ENCODE measurements around the gene ABLIM3. TPM values are rescaled to one million over a fixed set of nuclear protein-coding genes. Genes with fewer than 3 reads are reported as not detected.

ABLIM3 gene
- polyA plus RNA-seq, 1 experiment, result 25.7 TPM

GRCh38 chr5:149288436-149288835 is 147.1 kb downstream of the ABLIM3 start:
- Histone ChIP-seq H3K27me3 (ENCODE audit: control insufficient read depth, insufficient read depth, low read length) (peaks cover 3% of the 10 kb centered on the region; the same call in 1 of the 2 replicates), H3K4me3 (ENCODE audit: low read depth, low read length) (no peak overlapping the region), H3K36me3 (ENCODE audit: control insufficient read depth, insufficient read depth, low read length) (no peaks in the 10 kb centered on the region)
- DNase-seq (ENCODE audit: low read depth), result no peak
- ChIA-PET CTCF (no interaction called here), POLR2A (no interaction called here)
- TF ChIP-seq CTCF (IDR thresholded peaks at IDR 0.05; ENCODE audit: insufficient read depth, low read depth, low read length), result no peak

GRCh38 chr5:149289301-149289700 is 148.0 kb downstream of the ABLIM3 start:
- ChIA-PET CTCF (interaction anchor here (1.2 kb wide), 1 partner anchor 20 kb away, joined by 3 read pairs; no protein-coding TSS in a partner anchor), POLR2A (no interaction called here)
- no peaks in the 10 kb centered on the region for H3K36me3 ChIP-seq (ENCODE audit: control insufficient read depth, insufficient read depth, low read length)
- peaks cover 3% of the 10 kb centered on the region; the same call in 1 of the 2 replicates for H3K27me3 ChIP-seq (ENCODE audit: control insufficient read depth, insufficient read depth, low read length)
- no peak overlapping the region for H3K4me3 ChIP-seq (ENCODE audit: low read depth, low read length)
- no peak for DNase-seq (ENCODE audit: low read depth)
- TF ChIP-seq CTCF (IDR thresholded peaks at IDR 0.05; ENCODE audit: insufficient read depth, low read depth, low read length), result no peak

- POLR2A ChIA-PET, result no interaction called here
- no peaks in the 10 kb centered on the region for H3K36me3 ChIP-seq (ENCODE audit: control insufficient read depth, insufficient read depth, low read length)
- no peak for DNase-seq (ENCODE audit: low read depth)
- no peak for TF ChIP-seq CTCF (IDR thresholded peaks at IDR 0.05; ENCODE audit: insufficient read depth, low read depth, low read length)
- no peak overlapping the region for H3K4me3 ChIP-seq (ENCODE audit: low read depth, low read length)
- CTCF ChIA-PET, result interaction anchor here (0.6 kb wide), 3 partner anchors 551 to 1313 kb away, joined by 3 to 5 read pairs (median 3); no protein-coding TSS in a partner anchor
- H3K27me3 ChIP-seq (ENCODE audit: control insufficient read depth, insufficient read depth, low read length), result peaks cover 3% of the 10 kb centered on the region
Measured at GRCh38 chr5:149294872-149295829, 153.9 kb downstream of the ABLIM3 start.

GRCh38 chr5:149297340-149298025 is 156.2 kb downstream of the ABLIM3 start:
- DNase-seq (ENCODE audit: low read depth), result no peak
- ChIA-PET CTCF (interaction anchor here (1.6 kb wide), 1 partner anchor 18 kb away, joined by 5 read pairs; no protein-coding TSS in a partner anchor), POLR2A (no interaction called here)
- TF ChIP-seq CTCF (IDR thresholded peaks at IDR 0.05; ENCODE audit: insufficient read depth, low read depth, low read length), result no peak
- Histone ChIP-seq H3K4me3 (ENCODE audit: low read depth, low read length) (no peak overlapping the region), H3K27me3 (ENCODE audit: control insufficient read depth, insufficient read depth, low read length) (peaks cover 3% of the 10 kb centered on the region), H3K36me3 (ENCODE audit: control insufficient read depth, insufficient read depth, low read length) (no peaks in the 10 kb centered on the region)

GRCh38 chr5:149298163-149298562 is 156.9 kb downstream of the ABLIM3 start:
- ChIA-PET POLR2A (no interaction called here), CTCF (interaction anchor here (1.6 kb wide), 1 partner anchor 18 kb away, joined by 5 read pairs; no protein-coding TSS in a partner anchor)
- Histone ChIP-seq H3K4me3 (ENCODE audit: low read depth, low read length) (no peak overlapping the region), H3K36me3 (ENCODE audit: control insufficient read depth, insufficient read depth, low read length) (no peaks in the 10 kb centered on the region), H3K27me3 (ENCODE audit: control insufficient read depth, insufficient read depth, low read length) (no peaks in the 10 kb centered on the region; the same call in 1 of the 2 replicates)
- no peak for DNase-seq (ENCODE audit: low read depth)
- no peak for TF ChIP-seq CTCF (IDR thresholded peaks at IDR 0.05; ENCODE audit: insufficient read depth, low read depth, low read length)
